Effector CD4-positive, alpha-beta T cell (primary cell): ENCODE results near the gene SYNE2.

Source experiments
- DNase-seq: peaks from one replicate; pipeline ENCODE4 v3.0.0-alpha.2; 2020

The SYNE2 gene

GRCh38 chr14:63909984-63910383 lies 57.2 kb downstream of the SYNE2 start:
- DNase-seq: no peak

GRCh38 chr14:63910583-63911363 lies 58.0 kb downstream of the SYNE2 start:
- no peak for DNase-seq

- no peak for DNase-seq
Measured at GRCh38 chr14:63911404-63911803, 58.6 kb downstream of the SYNE2 start.

- no peak for DNase-seq
Measured at GRCh38 chr14:63912286-63912685, 59.5 kb downstream of the SYNE2 start.

GRCh38 chr14:63918411-63918810 lies 65.6 kb downstream of the SYNE2 start:
- DNase-seq: no peak

GRCh38 chr14:63922696-63923421 lies 70.1 kb downstream of the SYNE2 start:
- no peak for DNase-seq

GRCh38 chr14:63923422-63923752 lies 70.6 kb downstream of the SYNE2 start:
- DNase-seq: no peak

GRCh38 chr14:63924375-63924774 lies 71.6 kb downstream of the SYNE2 start:
- DNase-seq: no peak

- no peak for DNase-seq
Measured at GRCh38 chr14:63926641-63927040, 73.8 kb downstream of the SYNE2 start.

GRCh38 chr14:63928744-63929174 lies 76.0 kb downstream of the SYNE2 start:
- no peak for DNase-seq

- DNase-seq: no peak
Measured at GRCh38 chr14:63933110-63933509, 80.3 kb downstream of the SYNE2 start.

GRCh38 chr14:63933711-63934110 lies 80.9 kb downstream of the SYNE2 start:
- no peak for DNase-seq

- DNase-seq: no peak
Measured at GRCh38 chr14:63938198-63939005, 85.6 kb downstream of the SYNE2 start.

GRCh38 chr14:63939006-63939270 lies 86.1 kb downstream of the SYNE2 start:
- no peak for DNase-seq

- DNase-seq: no peak
Measured at GRCh38 chr14:63940387-63940786, 87.6 kb downstream of the SYNE2 start.

GRCh38 chr14:63941023-63941422 lies 88.2 kb downstream of the SYNE2 start:
- DNase-seq: no peak

- no peak for DNase-seq
Measured at GRCh38 chr14:63949696-63950095, 96.9 kb downstream of the SYNE2 start.

GRCh38 chr14:63951021-63951420 lies 98.2 kb downstream of the SYNE2 start:
- no peak for DNase-seq

- no peak for DNase-seq
Measured at GRCh38 chr14:63951429-63951828, 98.6 kb downstream of the SYNE2 start.

- no peak for DNase-seq
Measured at GRCh38 chr14:63952053-63952932, 99.5 kb downstream of the SYNE2 start.

GRCh38 chr14:63952933-63953437 lies 100.2 kb downstream of the SYNE2 start:
- DNase-seq: no peak

GRCh38 chr14:63956326-63956725 lies 103.5 kb downstream of the SYNE2 start:
- DNase-seq: no peak
